ENCODE results near the gene KCNK2.

Gene KCNK2

GRCh38 chr1:215263636-215264035, 181.1 kb downstream of the KCNK2 start:
- no peak for DNase-seq

- no peak for DNase-seq
These were observed 182.1 kb downstream of the KCNK2 start for GRCh38 chr1:215264649-215265048.

GRCh38 chr1:215267495-215267894, 185.0 kb downstream of the KCNK2 start:
- DNase-seq = no peak

GRCh38 chr1:215269955-215270354, 187.4 kb downstream of the KCNK2 start:
- DNase-seq = no peak

GRCh38 chr1:215273838-215274516, 191.4 kb downstream of the KCNK2 start:
- DNase-seq = no peak

GRCh38 chr1:215276582-215276981, 194.0 kb downstream of the KCNK2 start:
- no peak for DNase-seq

- DNase-seq = no peak
These were observed 195.0 kb downstream of the KCNK2 start for GRCh38 chr1:215277532-215277931.

- DNase-seq = no peak
These were observed 197.1 kb downstream of the KCNK2 start for GRCh38 chr1:215279682-215280081.

GRCh38 chr1:215282557-215282956, 200.0 kb downstream of the KCNK2 start:
- DNase-seq = no peak

- DNase-seq = no peak
These were observed 202.7 kb downstream of the KCNK2 start for GRCh38 chr1:215285013-215285800.
